ENCODE measurements around the gene MBLAC2.

The MBLAC2 gene

DNA sequence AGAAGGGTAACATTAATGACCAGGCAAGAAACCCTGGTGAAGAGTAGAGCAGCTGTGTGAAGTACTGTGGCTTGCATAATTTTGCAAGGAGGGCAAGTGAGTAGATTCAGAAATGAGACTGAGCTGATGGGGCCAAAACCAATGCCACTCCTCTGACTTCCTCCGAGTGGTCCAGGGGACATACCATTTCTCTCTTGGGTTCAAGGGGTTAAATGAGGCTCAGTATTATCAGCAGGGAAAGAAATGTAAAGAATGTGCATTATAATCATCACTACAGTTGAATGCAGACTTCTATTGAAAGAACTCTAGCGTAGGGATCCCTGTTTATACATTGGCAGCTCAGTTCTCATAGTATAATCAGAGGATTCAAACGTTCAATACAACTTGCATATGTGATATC is 10.0 kb upstream of the MBLAC2 start:
- no peaks in the 10 kb centered on the region for H3K36me3 ChIP-seq (ENCODE audit: control insufficient read depth, insufficient read depth, low read length)
- no peak for TF ChIP-seq CTCF (IDR thresholded peaks at IDR 0.05; ENCODE audit: insufficient read depth, low read length, poor library complexity, severe bottlenecking)

DNA sequence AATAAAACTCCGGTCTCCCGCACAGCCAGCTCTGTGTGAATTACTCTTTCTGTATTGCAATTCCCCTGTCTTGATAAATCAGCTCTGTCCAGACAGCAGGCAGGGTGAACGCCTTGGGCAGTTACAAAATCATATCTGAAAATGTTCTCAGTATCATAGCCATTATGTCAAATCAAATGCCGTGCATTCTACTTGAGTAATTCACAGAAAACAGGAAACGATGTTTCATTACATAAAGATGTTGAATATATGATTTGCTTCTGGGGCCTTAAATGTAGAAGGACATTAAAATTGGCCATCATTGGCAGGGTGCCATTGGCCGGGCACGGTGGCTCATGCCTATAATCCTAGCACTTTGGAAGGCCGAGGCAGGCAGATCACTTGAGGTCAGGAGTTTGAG is 8.6 kb upstream of the MBLAC2 start:
- DNase-seq (ENCODE audit: extremely low read depth, insufficient read length) = no peak
- no peak for TF ChIP-seq CTCF (IDR thresholded peaks at IDR 0.05; ENCODE audit: insufficient read depth, low read length, poor library complexity, severe bottlenecking)
- H3K4me3 ChIP-seq (replicated peaks; ENCODE audit: low read depth, low read length) = no peak overlapping the region
- no peaks in the 10 kb centered on the region for H3K27me3 ChIP-seq (replicated peaks; ENCODE audit: control insufficient read depth, insufficient read depth, low read length)
- no peaks in the 10 kb centered on the region for H3K36me3 ChIP-seq (ENCODE audit: control insufficient read depth, insufficient read depth, low read length)

More for the DNA sequence above, 10.0 kb upstream of the MBLAC2 start:
- no peak for DNase-seq (ENCODE audit: extremely low read depth, insufficient read length)
- H3K27me3 ChIP-seq (replicated peaks; ENCODE audit: control insufficient read depth, insufficient read depth, low read length) = no peaks in the 10 kb centered on the region
- H3K4me3 ChIP-seq (replicated peaks; ENCODE audit: low read depth, low read length) = no peak overlapping the region

- no peak for TF ChIP-seq CTCF (IDR thresholded peaks at IDR 0.05; ENCODE audit: insufficient read depth, low read length, poor library complexity, severe bottlenecking)
- no peaks in the 10 kb centered on the region for H3K36me3 ChIP-seq (ENCODE audit: control insufficient read depth, insufficient read depth, low read length)
- H3K4me3 ChIP-seq (replicated peaks; ENCODE audit: low read depth, low read length) = no peak overlapping the region
- no peaks in the 10 kb centered on the region for H3K27me3 ChIP-seq (replicated peaks; ENCODE audit: control insufficient read depth, insufficient read depth, low read length)
- no peak for DNase-seq (ENCODE audit: extremely low read depth, insufficient read length)
These were observed 6.1 kb upstream of the MBLAC2 start for GRCh38 chr5:90480699-90481098.

GRCh38 chr5:90479611-90480385 is 5.2 kb upstream of the MBLAC2 start:
- Histone ChIP-seq H3K36me3 (ENCODE audit: control insufficient read depth, insufficient read depth, low read length) (no peaks in the 10 kb centered on the region), H3K4me3 (replicated peaks; ENCODE audit: low read depth, low read length) (no peak overlapping the region), H3K27me3 (replicated peaks; ENCODE audit: control insufficient read depth, insufficient read depth, low read length) (no peaks in the 10 kb centered on the region)
- TF ChIP-seq CTCF (IDR thresholded peaks at IDR 0.05; ENCODE audit: insufficient read depth, low read length, poor library complexity, severe bottlenecking) = no peak
- DNase-seq (ENCODE audit: extremely low read depth, insufficient read length) = no peak

GRCh38 chr5:90477621-90478215 is 3.1 kb upstream of the MBLAC2 start:
- Histone ChIP-seq H3K36me3 (ENCODE audit: control insufficient read depth, insufficient read depth, low read length) (no peaks in the 10 kb centered on the region), H3K27me3 (replicated peaks; ENCODE audit: control insufficient read depth, insufficient read depth, low read length) (no peaks in the 10 kb centered on the region), H3K4me3 (replicated peaks; ENCODE audit: low read depth, low read length) (no peak overlapping the region)
- TF ChIP-seq CTCF (IDR thresholded peaks at IDR 0.05; ENCODE audit: insufficient read depth, low read length, poor library complexity, severe bottlenecking) = no peak
- no peak for DNase-seq (ENCODE audit: extremely low read depth, insufficient read length)
